Lower leg skin (tissue), 3 donors: Measurements from ENCODE around the gene PACSIN3.

Experiments
- POLR2A ChIP-seq, 2 donors: fragments of 450-650 bp; IDR thresholded peaks; one replicate each; pipeline ENCODE4 v1.6.1; 2016 to 2017; ENCODE audit warnings: antibody characterized with exemption in 2 of 2, mild to moderate bottlenecking in 1 of 2, moderate library complexity in 1 of 2
- TF ChIP-seq, protein P1 (sequence below), 3 donors: fragments of 450-650 bp; IDR thresholded peaks; one replicate each; pipeline ENCODE4 v1.5.1; 2016; ENCODE audit warnings: antibody characterized with exemption in 3 of 3, mild to moderate bottlenecking in 3 of 3, moderate library complexity in 2 of 3

- TF ChIP-seq, protein P1, sequence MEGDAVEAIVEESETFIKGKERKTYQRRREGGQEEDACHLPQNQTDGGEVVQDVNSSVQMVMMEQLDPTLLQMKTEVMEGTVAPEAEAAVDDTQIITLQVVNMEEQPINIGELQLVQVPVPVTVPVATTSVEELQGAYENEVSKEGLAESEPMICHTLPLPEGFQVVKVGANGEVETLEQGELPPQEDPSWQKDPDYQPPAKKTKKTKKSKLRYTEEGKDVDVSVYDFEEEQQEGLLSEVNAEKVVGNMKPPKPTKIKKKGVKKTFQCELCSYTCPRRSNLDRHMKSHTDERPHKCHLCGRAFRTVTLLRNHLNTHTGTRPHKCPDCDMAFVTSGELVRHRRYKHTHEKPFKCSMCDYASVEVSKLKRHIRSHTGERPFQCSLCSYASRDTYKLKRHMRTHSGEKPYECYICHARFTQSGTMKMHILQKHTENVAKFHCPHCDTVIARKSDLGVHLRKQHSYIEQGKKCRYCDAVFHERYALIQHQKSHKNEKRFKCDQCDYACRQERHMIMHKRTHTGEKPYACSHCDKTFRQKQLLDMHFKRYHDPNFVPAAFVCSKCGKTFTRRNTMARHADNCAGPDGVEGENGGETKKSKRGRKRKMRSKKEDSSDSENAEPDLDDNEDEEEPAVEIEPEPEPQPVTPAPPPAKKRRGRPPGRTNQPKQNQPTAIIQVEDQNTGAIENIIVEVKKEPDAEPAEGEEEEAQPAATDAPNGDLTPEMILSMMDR (IDR thresholded peaks at IDR 0.05): no peak
- TF ChIP-seq POLR2A (IDR thresholded peaks at IDR 0.05): no peak
These were observed 42.9 kb downstream of the PACSIN3 start for GRCh38 chr11:47143322-47143721.
